Astrocyte of the spinal cord (primary cell): Measurements from ENCODE around the gene ARFGEF3.

Experiments
- DNase-seq: peaks from one replicate; pipeline ENCODE4 v3.0.0; 2011; ENCODE audit warnings: low read depth, low spot score
- H3K4me3 ChIP-seq: 2 replicates; pipeline ENCODE4 v1.5.1; 2011; ENCODE audit warnings: low read depth, mild to moderate bottlenecking, low read length, moderate library complexity
- CTCF ChIP-seq: IDR thresholded peaks from 2 replicates; pipeline ENCODE4 v1.5.1; 2012; ENCODE audit warnings: low read depth, mild to moderate bottlenecking, low read length, inconsistent platforms
- in situ Hi-C: cut with HindIII; loops from 2 replicates; pipeline ENCODE4 v1.10.0; 2017; ENCODE audit warnings: low sequenced_read_pairs

Gene ARFGEF3

GRCh38 chr6:138378463-138378862, 216.7 kb downstream of the ARFGEF3 start:
- no peak for TF ChIP-seq CTCF
- DNase-seq: no peak
- in situ Hi-C loops: no loop called here
- no peak overlapping the region for H3K4me3 ChIP-seq

- in situ Hi-C loops: no loop called here
- no peak overlapping the region for H3K4me3 ChIP-seq
- TF ChIP-seq CTCF: no peak
- DNase-seq: no peak
Measured at GRCh38 chr6:138382498-138383265, 220.9 kb downstream of the ARFGEF3 start.

- H3K4me3 ChIP-seq: no peak overlapping the region
- DNase-seq: no peak
- in situ Hi-C loops: no loop called here
- TF ChIP-seq CTCF: no peak
Measured at GRCh38 chr6:138383776-138384175, 222.0 kb downstream of the ARFGEF3 start.

GRCh38 chr6:138386897-138387296, 225.2 kb downstream of the ARFGEF3 start:
- in situ Hi-C loops: no loop called here
- no peak overlapping the region for H3K4me3 ChIP-seq
- no peak for TF ChIP-seq CTCF
- DNase-seq: no peak

- DNase-seq: no peak
- in situ Hi-C loops: no loop called here
- no peak for TF ChIP-seq CTCF
- no peak overlapping the region for H3K4me3 ChIP-seq
Measured at GRCh38 chr6:138387577-138388368, 226.0 kb downstream of the ARFGEF3 start.

GRCh38 chr6:138389551-138389950, 227.8 kb downstream of the ARFGEF3 start:
- no peak for DNase-seq
- in situ Hi-C loops: no loop called here
- TF ChIP-seq CTCF: no peak
- H3K4me3 ChIP-seq: no peak overlapping the region
